ENCODE measurements around the gene ZNF692. TPM values are rescaled to one million over a fixed set of nuclear protein-coding genes. Genes with fewer than 3 reads are reported as not detected.

ZNF692 gene
- total RNA-seq, 1 experiment from 2014 or later = 59.1 TPM

DNA sequence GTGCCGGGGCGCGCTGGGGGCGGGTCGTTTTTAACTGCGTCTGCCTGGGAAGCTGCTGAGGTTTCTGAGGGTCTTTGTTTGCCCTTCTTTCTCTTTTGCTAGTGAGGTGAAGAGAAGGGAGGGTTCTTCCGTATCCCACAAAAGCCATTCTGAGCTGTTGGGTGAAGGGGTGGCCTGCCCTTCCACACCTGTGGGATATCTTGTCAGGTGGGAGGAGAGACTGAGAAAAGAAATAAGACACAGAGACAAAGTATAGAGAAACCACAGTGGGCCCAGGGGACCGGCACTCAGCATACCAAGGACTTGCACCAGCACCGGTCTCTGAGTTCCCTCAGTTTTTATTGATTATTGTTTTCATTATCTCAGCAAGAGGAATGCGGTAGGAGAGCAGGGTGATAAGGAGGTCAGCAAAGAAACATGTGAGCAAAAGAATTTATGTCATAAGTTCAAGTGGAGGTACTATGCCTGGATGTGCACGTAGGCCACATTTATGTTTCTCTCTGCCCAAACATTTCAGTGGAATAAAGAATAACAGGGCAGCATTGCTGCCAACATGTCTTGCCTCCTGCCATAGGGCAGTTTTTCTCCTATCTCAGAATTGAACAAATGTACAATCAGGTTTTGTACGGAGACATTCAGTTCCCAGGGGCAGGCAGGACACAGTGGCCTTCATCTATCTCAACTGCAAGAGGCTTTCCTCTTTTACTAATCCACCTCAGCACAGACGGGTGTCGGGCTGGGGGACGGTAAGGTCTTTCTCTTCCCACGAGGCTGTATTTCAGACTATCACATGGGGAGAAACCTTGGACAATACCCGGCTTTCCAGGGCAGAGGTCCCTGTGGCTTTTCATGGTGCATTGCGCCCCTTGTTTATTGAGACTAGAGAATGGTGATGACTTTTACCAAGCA lies 48.1 kb upstream of the ZNF692 start:
- peak overlapping the region; percentile 100 for H3K27ac Mint-ChIP-seq
- peaks cover 35% of the 10 kb centered on the region for H3K4me1 Mint-ChIP-seq
- ATAC-seq (peak; percentile 1), DNase-seq (ENCODE audit: low spot score) (no peak)
- H3K27me3 Mint-ChIP-seq (ENCODE audit: low read depth) = no peaks in the 10 kb centered on the region
- ChIA-PET POLR2A (interaction anchor here (0.6 to 1.9 kb wide), 6 partner anchors 34 to 81 kb away, joined by 3 to 13 read pairs (median 5); partner anchors contain the start of genes ZNF672 and ZNF692), CTCF (interaction anchor here (0.6 to 1.8 kb wide), 11 partner anchors 9 to 125 kb away, joined by 3 to 24 read pairs (median 4); partner anchors contain the start of genes SH3BP5L, ZNF672 and ZNF692)
- no peak for TF ChIP-seq TEAD4 (CRISPR knock-in tag; IDR thresholded peaks at IDR 0.05)
- no peak for TF ChIP-seq ATF1 (CRISPR knock-in tag; IDR thresholded peaks at IDR 0.05)
- no peak for TF ChIP-seq FOXK1 (CRISPR knock-in tag; IDR thresholded peaks at IDR 0.05)
- TF ChIP-seq RORB (CRISPR knock-in tag; IDR thresholded peaks at IDR 0.05) = no peak
- TF ChIP-seq, protein P1, sequence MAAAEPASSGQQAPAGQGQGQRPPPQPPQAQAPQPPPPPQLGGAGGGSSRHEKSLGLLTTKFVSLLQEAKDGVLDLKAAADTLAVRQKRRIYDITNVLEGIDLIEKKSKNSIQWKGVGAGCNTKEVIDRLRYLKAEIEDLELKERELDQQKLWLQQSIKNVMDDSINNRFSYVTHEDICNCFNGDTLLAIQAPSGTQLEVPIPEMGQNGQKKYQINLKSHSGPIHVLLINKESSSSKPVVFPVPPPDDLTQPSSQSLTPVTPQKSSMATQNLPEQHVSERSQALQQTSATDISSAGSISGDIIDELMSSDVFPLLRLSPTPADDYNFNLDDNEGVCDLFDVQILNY (CRISPR knock-in tag; IDR thresholded peaks at IDR 0.05) = no peak
- TF ChIP-seq CREM (CRISPR knock-in tag; IDR thresholded peaks at IDR 0.05) = no peak
- no peak for TF ChIP-seq GABPB1 (CRISPR knock-in tag; IDR thresholded peaks at IDR 0.05)
- no peak for TF ChIP-seq SMAD3 (CRISPR knock-in tag; IDR thresholded peaks at IDR 0.05; ENCODE audit: borderline replicate concordance)
- TF ChIP-seq, protein P2, sequence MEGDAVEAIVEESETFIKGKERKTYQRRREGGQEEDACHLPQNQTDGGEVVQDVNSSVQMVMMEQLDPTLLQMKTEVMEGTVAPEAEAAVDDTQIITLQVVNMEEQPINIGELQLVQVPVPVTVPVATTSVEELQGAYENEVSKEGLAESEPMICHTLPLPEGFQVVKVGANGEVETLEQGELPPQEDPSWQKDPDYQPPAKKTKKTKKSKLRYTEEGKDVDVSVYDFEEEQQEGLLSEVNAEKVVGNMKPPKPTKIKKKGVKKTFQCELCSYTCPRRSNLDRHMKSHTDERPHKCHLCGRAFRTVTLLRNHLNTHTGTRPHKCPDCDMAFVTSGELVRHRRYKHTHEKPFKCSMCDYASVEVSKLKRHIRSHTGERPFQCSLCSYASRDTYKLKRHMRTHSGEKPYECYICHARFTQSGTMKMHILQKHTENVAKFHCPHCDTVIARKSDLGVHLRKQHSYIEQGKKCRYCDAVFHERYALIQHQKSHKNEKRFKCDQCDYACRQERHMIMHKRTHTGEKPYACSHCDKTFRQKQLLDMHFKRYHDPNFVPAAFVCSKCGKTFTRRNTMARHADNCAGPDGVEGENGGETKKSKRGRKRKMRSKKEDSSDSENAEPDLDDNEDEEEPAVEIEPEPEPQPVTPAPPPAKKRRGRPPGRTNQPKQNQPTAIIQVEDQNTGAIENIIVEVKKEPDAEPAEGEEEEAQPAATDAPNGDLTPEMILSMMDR (IDR thresholded peaks at IDR 0.05) = no peak
- TF ChIP-seq GTF2I (CRISPR knock-in tag; conservative IDR thresholded peaks at IDR 0.05) = no peak
- TF ChIP-seq, protein P3, sequence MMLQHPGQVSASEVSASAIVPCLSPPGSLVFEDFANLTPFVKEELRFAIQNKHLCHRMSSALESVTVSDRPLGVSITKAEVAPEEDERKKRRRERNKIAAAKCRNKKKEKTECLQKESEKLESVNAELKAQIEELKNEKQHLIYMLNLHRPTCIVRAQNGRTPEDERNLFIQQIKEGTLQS (CRISPR knock-in tag; conservative IDR thresholded peaks at IDR 0.05) = no peak
- no peak for TF ChIP-seq CREB1 (CRISPR knock-in tag; IDR thresholded peaks at IDR 0.05)
- TF ChIP-seq, protein P4, sequence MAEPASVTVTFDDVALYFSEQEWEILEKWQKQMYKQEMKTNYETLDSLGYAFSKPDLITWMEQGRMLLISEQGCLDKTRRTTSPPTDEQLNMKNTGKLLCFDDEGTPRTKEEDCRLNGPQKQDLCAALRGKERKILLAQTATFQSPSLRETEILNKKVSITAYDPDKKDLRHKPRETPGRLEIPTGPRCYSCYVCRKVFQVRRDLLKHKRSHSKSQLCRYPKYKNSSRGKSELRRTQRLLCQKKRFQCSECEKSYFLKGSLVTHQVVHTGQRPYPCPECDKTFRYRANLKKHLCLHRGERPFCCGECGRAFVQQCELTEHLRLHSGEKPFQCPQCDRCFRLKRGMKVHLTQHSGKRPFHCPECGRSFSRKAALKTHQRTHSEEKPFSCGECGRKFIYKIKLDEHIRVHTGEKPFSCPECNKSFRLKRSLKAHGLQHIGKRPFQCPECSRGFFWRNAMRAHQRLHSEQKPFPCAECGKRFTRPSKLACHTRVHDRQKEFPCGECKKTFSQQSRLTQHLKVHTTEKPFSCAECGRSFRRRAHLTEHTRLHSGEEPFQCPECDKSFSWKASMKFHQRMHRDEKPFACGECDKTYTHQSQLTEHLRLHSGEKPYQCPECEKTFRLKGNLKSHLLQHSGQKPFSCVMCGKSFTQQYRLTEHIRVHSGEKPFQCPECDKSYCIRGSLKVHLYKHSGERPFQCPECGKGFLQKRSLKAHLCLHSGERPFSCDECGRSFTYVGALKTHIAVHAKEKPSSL (CRISPR knock-in tag; conservative IDR thresholded peaks at IDR 0.05) = no peak
- TF ChIP-seq, protein P5, sequence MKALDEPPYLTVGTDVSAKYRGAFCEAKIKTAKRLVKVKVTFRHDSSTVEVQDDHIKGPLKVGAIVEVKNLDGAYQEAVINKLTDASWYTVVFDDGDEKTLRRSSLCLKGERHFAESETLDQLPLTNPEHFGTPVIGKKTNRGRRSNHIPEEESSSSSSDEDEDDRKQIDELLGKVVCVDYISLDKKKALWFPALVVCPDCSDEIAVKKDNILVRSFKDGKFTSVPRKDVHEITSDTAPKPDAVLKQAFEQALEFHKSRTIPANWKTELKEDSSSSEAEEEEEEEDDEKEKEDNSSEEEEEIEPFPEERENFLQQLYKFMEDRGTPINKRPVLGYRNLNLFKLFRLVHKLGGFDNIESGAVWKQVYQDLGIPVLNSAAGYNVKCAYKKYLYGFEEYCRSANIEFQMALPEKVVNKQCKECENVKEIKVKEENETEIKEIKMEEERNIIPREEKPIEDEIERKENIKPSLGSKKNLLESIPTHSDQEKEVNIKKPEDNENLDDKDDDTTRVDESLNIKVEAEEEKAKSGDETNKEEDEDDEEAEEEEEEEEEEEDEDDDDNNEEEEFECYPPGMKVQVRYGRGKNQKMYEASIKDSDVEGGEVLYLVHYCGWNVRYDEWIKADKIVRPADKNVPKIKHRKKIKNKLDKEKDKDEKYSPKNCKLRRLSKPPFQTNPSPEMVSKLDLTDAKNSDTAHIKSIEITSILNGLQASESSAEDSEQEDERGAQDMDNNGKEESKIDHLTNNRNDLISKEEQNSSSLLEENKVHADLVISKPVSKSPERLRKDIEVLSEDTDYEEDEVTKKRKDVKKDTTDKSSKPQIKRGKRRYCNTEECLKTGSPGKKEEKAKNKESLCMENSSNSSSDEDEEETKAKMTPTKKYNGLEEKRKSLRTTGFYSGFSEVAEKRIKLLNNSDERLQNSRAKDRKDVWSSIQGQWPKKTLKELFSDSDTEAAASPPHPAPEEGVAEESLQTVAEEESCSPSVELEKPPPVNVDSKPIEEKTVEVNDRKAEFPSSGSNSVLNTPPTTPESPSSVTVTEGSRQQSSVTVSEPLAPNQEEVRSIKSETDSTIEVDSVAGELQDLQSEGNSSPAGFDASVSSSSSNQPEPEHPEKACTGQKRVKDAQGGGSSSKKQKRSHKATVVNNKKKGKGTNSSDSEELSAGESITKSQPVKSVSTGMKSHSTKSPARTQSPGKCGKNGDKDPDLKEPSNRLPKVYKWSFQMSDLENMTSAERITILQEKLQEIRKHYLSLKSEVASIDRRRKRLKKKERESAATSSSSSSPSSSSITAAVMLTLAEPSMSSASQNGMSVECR (CRISPR knock-in tag; IDR thresholded peaks at IDR 0.05; ENCODE audit: borderline replicate concordance) = no peak
- TF ChIP-seq, protein P6, sequence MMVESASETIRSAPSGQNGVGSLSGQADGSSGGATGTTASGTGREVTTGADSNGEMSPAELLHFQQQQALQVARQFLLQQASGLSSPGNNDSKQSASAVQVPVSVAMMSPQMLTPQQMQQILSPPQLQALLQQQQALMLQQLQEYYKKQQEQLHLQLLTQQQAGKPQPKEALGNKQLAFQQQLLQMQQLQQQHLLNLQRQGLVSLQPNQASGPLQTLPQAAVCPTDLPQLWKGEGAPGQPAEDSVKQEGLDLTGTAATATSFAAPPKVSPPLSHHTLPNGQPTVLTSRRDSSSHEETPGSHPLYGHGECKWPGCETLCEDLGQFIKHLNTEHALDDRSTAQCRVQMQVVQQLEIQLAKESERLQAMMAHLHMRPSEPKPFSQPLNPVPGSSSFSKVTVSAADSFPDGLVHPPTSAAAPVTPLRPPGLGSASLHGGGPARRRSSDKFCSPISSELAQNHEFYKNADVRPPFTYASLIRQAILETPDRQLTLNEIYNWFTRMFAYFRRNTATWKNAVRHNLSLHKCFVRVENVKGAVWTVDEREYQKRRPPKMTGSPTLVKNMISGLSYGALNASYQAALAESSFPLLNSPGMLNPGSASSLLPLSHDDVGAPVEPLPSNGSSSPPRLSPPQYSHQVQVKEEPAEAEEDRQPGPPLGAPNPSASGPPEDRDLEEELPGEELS (CRISPR knock-in tag; IDR thresholded peaks at IDR 0.05) = no peak
- peaks cover 18% of the 10 kb centered on the region for H3K36me3 Mint-ChIP-seq
- H3K4me3 Mint-ChIP-seq = peak overlapping the region; percentile 92
- peaks cover 2% of the 10 kb centered on the region; the same call in 1 of the 2 replicates for H3K9me3 Mint-ChIP-seq
